BLaER1 (cell line): ENCODE data around the gene ARHGAP12.
"Not testable (repeated sequence)": the region's sequence is repeated elsewhere in the genome, so short reads cannot be mapped to it uniquely, and the experiment has no call there.

Source experiments
- H3K27ac ChIP-seq: shearing (Covaris generic); formaldehyde crosslinking; 2 replicates; pipeline ENCODE4 v1.8.1; 2022
- H3K27me3 ChIP-seq: shearing (Covaris generic); formaldehyde crosslinking; 2 replicates; pipeline ENCODE4 v1.8.1; 2022
- H3K36me3 ChIP-seq: shearing (Covaris generic); formaldehyde crosslinking; 2 replicates; pipeline ENCODE4 v1.8.1; 2022
- H3K4me1 ChIP-seq: shearing (Covaris generic); formaldehyde crosslinking; 2 replicates; pipeline ENCODE4 v1.8.1; 2022
- H3K4me2 ChIP-seq: shearing (Covaris generic); formaldehyde crosslinking; 2 replicates; pipeline ENCODE4 v1.8.1; 2022
- H3K4me3 ChIP-seq: shearing (Covaris generic); formaldehyde crosslinking; 2 replicates; pipeline ENCODE4 v1.8.1; 2022
- H3K9ac ChIP-seq: shearing (Covaris generic); formaldehyde crosslinking; 2 replicates; pipeline ENCODE4 v1.8.1; 2022
- H3K9me3 ChIP-seq: shearing (Covaris generic); formaldehyde crosslinking; 2 replicates; pipeline ENCODE4 v1.8.1; 2022
- H4K20me1 ChIP-seq: shearing (Covaris generic); formaldehyde crosslinking; 2 replicates; pipeline ENCODE4 v1.8.1; 2022
- Cebpa-rat ChIP-seq: shearing (Covaris generic); IDR thresholded peaks from 2 replicates; pipeline ENCODE4 v1.8.1; 2022

ARHGAP12 gene

GRCh38 chr10:31928549-31929260 lies at the start of gene ARHGAP12:
Gene ARHGAP12 (minus strand): TSS chr10:31928831. CDS start chr10:31908855, 19,976 bp downstream.
- Histone ChIP-seq H3K4me1 (peaks cover 48% of the 10 kb centered on the region), H4K20me1 (peaks cover 43% of the 10 kb centered on the region), H3K27me3 (no peaks in the 10 kb centered on the region), H3K9ac (peak within 1 kb of the TSS; percentile 90), H3K4me3 (peak within 1 kb of the TSS; percentile 99), H3K4me2 (peak within 1 kb of the TSS; percentile 85), H3K9me3 (no peaks in the 10 kb centered on the region), H3K27ac (peak within 1 kb of the TSS; percentile 84), H3K36me3 (no peaks in the 10 kb centered on the region; the same call in 1 of the 2 replicates)
- no peak for TF ChIP-seq Cebpa-rat

DNA sequence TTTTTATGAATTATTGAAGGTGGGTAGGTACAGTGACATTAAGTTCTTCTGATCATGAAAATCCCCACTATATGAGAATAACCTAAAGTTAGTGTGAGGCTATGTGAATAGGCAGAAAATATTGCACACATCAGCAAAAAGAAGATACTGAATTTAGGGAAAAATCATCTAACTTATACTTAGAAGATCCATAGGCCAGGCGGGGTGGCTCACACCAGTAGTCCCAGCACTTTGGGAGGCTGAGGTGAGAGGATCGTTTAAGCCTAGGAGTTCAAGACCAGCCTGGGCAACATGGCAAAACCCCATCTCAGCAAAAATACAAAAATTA lies 49.5 kb upstream of the ARHGAP12 start:
- H3K9me3 ChIP-seq, result peaks cover 11% of the 10 kb centered on the region; the same call in 1 of the 2 replicates
- H3K36me3 ChIP-seq, result no peaks in the 10 kb centered on the region
- no peak overlapping the region for H3K9ac ChIP-seq
- H3K4me3 ChIP-seq, result no peak overlapping the region
- peak overlapping the region; percentile 72; the same call in 1 of the 2 replicates for H3K4me2 ChIP-seq
- H4K20me1 ChIP-seq, result no peaks in the 10 kb centered on the region
- H3K27me3 ChIP-seq, result no peaks in the 10 kb centered on the region
- TF ChIP-seq Cebpa-rat, result no peak
- H3K4me1 ChIP-seq, result peaks cover 16% of the 10 kb centered on the region
- no peak overlapping the region for H3K27ac ChIP-seq

DNA sequence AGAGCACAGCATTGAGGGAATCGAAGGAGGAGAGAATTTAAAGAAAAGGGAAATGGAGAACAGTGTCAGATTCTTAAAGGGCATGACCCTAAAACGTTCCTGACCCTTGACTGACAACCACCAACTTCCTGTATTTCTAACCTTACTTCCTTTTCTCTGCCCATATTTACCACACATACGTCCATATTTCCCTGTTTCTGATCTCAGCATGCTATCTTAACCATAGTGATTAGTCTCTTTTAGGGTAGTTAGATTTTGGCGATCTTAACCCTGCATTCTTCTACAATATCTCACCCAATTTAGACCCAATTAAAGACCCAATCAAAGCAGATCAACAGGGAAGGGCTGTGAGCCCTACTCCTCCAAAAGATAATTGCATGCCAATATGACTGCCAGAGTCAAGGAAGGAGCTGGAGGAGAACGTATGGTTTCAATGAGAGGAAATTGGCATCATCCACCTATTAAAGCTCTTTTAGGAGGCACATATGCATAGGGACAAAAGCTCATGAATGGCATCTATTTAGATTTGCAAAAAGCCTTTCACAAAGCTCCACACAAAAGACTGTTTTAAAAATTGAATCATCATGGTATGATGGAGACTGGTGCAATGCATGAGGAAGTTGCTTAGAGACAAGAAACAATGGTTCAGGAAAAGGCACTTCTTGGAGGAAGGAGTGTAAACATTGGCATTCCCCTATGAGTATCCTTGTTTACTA lies 49.0 kb upstream of the ARHGAP12 start:
- Histone ChIP-seq H3K4me3 (no peak overlapping the region), H3K9ac (no peak overlapping the region), H3K4me1 (peaks cover 16% of the 10 kb centered on the region), H3K4me2 (peak overlapping the region; percentile 72), H3K27ac (no peak overlapping the region), H4K20me1 (no peaks in the 10 kb centered on the region), H3K27me3 (no peaks in the 10 kb centered on the region), H3K9me3 (peaks cover 11% of the 10 kb centered on the region; the same call in 1 of the 2 replicates), H3K36me3 (no peaks in the 10 kb centered on the region)
- TF ChIP-seq Cebpa-rat, result no peak

DNA sequence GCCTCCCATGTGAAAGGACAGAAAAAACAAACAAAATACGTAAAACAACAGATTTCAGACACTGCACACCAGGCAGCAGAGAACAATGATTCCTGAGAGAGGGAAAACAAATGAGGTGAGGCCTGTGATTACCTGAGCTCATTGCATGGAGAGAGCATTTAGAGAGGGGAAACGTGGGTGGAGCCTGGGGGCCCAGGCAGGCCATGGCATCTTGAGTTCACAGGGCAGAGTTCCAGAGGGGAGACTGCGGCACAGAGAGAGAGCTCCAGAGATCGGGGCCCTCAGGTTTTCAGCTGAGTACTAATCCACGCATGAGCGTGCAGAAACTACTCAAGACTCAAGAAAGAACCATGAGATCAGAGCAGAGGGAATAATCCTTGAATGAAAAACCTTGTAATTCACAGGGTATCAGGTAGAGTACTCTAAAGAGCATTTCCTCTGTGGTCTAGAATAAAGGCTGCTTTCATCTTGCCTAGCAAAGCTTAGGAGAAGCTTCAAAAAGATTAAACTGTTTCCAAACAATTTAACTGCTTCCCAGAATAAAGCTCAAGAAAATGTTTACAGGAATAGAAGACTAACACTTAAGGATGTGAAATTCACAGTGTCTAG lies 46.6 kb upstream of the ARHGAP12 start:
- peaks cover 4% of the 10 kb centered on the region; the same call in 1 of the 2 replicates for H3K9me3 ChIP-seq
- H3K4me1 ChIP-seq, result peaks cover 16% of the 10 kb centered on the region
- no peak for TF ChIP-seq Cebpa-rat
- H4K20me1 ChIP-seq, result no peaks in the 10 kb centered on the region
- H3K27ac ChIP-seq, result no peak overlapping the region
- no peak overlapping the region for H3K4me2 ChIP-seq
- no peaks in the 10 kb centered on the region for H3K36me3 ChIP-seq
- H3K9ac ChIP-seq, result no peak overlapping the region
- H3K27me3 ChIP-seq, result no peaks in the 10 kb centered on the region
- no peak overlapping the region for H3K4me3 ChIP-seq

GRCh38 chr10:31974434-31975124 lies 45.9 kb upstream of the ARHGAP12 start:
- no peaks in the 10 kb centered on the region for H4K20me1 ChIP-seq
- peaks cover under 1% of the 10 kb centered on the region; the same call in 1 of the 2 replicates for H3K9me3 ChIP-seq
- no peak overlapping the region for H3K4me2 ChIP-seq
- peaks cover 16% of the 10 kb centered on the region for H3K4me1 ChIP-seq
- H3K36me3 ChIP-seq, result no peaks in the 10 kb centered on the region
- H3K27me3 ChIP-seq, result no peaks in the 10 kb centered on the region
- no peak for TF ChIP-seq Cebpa-rat
- H3K4me3 ChIP-seq, result no peak overlapping the region
- no peak overlapping the region for H3K9ac ChIP-seq
- H3K27ac ChIP-seq, result no peak overlapping the region

DNA sequence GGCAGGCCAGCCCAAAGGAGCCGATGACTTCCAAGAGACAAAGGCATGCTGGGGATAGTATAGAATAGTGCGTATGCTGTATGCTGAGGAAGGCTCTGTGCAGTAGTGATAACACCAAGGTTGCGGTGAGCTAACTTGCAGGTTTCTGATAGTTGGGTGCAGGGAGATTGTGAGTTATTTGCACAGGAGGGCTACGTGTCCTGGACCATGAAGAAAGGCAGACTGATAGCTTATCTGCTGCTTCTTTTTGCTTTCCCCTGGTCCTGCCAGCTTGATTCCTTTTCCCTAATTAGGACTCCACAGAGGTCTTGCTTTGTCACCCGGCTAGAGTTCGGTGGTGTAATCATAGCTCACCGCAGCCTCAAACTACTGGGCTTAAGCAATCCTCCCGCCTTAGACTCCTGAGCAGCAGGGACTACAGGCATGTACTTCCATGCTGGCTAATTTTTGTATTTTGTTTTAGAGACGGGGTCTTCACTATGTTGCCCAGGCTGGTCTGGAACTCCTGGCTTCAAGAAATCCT lies 43.9 kb upstream of the ARHGAP12 start:
- peaks cover 10% of the 10 kb centered on the region for H3K4me1 ChIP-seq
- H3K4me3 ChIP-seq, result no peak overlapping the region
- H3K27ac ChIP-seq, result no peak overlapping the region
- no peak overlapping the region for H3K4me2 ChIP-seq
- no peaks in the 10 kb centered on the region for H4K20me1 ChIP-seq
- no peaks in the 10 kb centered on the region for H3K36me3 ChIP-seq
- no peaks in the 10 kb centered on the region for H3K9me3 ChIP-seq
- H3K9ac ChIP-seq, result no peak overlapping the region
- TF ChIP-seq Cebpa-rat, result no peak
- no peaks in the 10 kb centered on the region for H3K27me3 ChIP-seq

DNA sequence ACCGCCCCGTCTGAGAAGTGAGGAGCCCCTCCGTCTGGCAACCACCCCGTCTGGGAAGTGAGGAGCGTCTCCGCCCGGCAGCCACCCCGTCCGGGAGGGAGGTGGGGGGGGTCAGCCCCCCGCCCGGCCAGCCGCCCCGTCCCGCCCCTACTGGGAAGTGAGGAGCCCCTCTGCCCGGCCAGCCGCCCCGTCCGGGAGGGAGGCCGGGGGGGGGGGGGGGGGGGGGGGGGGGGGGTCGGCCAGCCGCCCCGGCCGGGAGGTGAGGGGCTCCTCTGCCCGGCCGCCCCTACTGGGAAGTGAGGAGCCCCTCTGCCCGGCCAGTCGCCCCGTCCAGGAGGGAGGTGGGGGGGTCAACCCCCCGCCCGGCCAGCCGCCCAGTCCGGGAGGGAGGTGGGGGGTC lies 41.2 kb upstream of the ARHGAP12 start:
- not testable (repeated sequence) for H3K36me3 ChIP-seq, H3K4me1 ChIP-seq, H3K27ac ChIP-seq, H3K4me3 ChIP-seq, H3K9ac ChIP-seq, H4K20me1 ChIP-seq, H3K9me3 ChIP-seq, H3K27me3 ChIP-seq, H3K4me2 ChIP-seq

DNA sequence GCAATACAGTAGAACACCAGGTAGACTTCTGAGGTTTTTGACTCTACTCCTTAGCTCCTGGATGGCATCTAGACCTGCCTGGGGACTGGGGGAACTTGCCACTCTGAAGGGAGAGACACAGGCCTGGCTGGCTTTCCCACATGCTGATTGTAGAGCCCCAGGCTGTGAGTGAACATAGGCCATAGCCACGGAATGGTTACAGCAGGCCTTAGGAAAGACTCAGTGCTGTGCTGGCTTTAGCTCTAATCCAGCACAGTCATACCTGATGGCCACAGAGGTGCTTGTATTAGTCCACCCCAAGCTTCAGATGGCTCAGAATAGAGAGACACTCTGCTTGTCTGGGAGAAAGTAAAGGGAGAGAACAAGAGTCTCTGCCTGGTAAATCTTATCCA lies 35.0 kb upstream of the ARHGAP12 start:
- H3K36me3 ChIP-seq, result no peaks in the 10 kb centered on the region
- H4K20me1 ChIP-seq, result no peaks in the 10 kb centered on the region
- no peaks in the 10 kb centered on the region for H3K9me3 ChIP-seq
- H3K9ac ChIP-seq, result no peak overlapping the region
- H3K4me2 ChIP-seq, result no peak overlapping the region
- H3K4me3 ChIP-seq, result no peak overlapping the region
- no peak for TF ChIP-seq Cebpa-rat
- no peaks in the 10 kb centered on the region for H3K27me3 ChIP-seq
- no peak overlapping the region for H3K27ac ChIP-seq
- H3K4me1 ChIP-seq, result peaks cover 9% of the 10 kb centered on the region; the same call in 1 of the 2 replicates

GRCh38 chr10:31962826-31963588 lies 34.4 kb upstream of the ARHGAP12 start:
- H3K27ac ChIP-seq, result no peak overlapping the region
- H3K27me3 ChIP-seq, result no peaks in the 10 kb centered on the region
- peaks cover 9% of the 10 kb centered on the region; the same call in 1 of the 2 replicates for H3K4me1 ChIP-seq
- H3K9me3 ChIP-seq, result no peaks in the 10 kb centered on the region
- H3K4me2 ChIP-seq, result peak overlapping the region; percentile 17; the same call in 1 of the 2 replicates
- H3K4me3 ChIP-seq, result no peak overlapping the region
- H3K36me3 ChIP-seq, result no peaks in the 10 kb centered on the region
- H4K20me1 ChIP-seq, result no peaks in the 10 kb centered on the region
- TF ChIP-seq Cebpa-rat, result no peak
- H3K9ac ChIP-seq, result no peak overlapping the region
